CD8-positive, alpha-beta memory T cell (primary cell): ENCODE results near the gene BCO2. TPM values are rescaled to one million over a fixed set of nuclear protein-coding genes. Genes with fewer than 3 reads are reported as not detected.

Experiments
- CTCF ChIA-PET: fragments of 350-600 bp; sonication (Branson Sonifier 250); formaldehyde crosslinking; loops from one replicate; lab custom pipeline; 2021; ENCODE audit warnings: antibody characterized with exemption; lab: Charles Lee
- POLR2A ChIA-PET: fragments of 350-600 bp; sonication (Branson Sonifier 250); formaldehyde crosslinking; loops from one replicate; lab custom pipeline; 2021; ENCODE audit warnings: antibody characterized with exemption; lab: Charles Lee
- DNase-seq, 5 donors: peaks; one replicate each; pipeline versions ENCODE4 v3.0.0 to v3.0.0-alpha.2; 2020 to 2022; ENCODE audit warnings: mixed read lengths in 1 of 5
- H3K27ac ChIP-seq: one replicate; pipeline ENCODE4 v1.7.0; 2013; ENCODE audit warnings: low read depth, mild to moderate bottlenecking, low read length, moderate library complexity
- H3K27me3 ChIP-seq: 2 replicates; pipeline ENCODE4 v1.7.0; 2013; ENCODE audit warnings: low read length, mild to moderate bottlenecking; ENCODE audit not compliant: insufficient read depth, poor library complexity, severe bottlenecking
- H3K36me3 ChIP-seq: 2 replicates; pipeline ENCODE4 v1.7.0; 2013; ENCODE audit warnings: mild to moderate bottlenecking, low read length, moderate library complexity; ENCODE audit not compliant: insufficient read depth
- H3K4me1 ChIP-seq: 2 replicates; pipeline ENCODE4 v1.7.0; 2013; ENCODE audit warnings: mild to moderate bottlenecking, low read length, moderate library complexity; ENCODE audit not compliant: insufficient read depth
- H3K4me3 ChIP-seq: 2 replicates; pipeline ENCODE4 v1.7.0; 2013; ENCODE audit warnings: mild to moderate bottlenecking, low read length
- H3K9me3 ChIP-seq: 2 replicates; pipeline ENCODE4 v1.7.0; 2013; ENCODE audit warnings: mild to moderate bottlenecking, low read length
- H3K27ac Mint-ChIP-seq, 8 donors: one replicate each; pipeline ENCODE4 v1.8.0; 2020 to 2021; ENCODE audit warnings: mixed read lengths in 8 of 8, mild to moderate bottlenecking in 6 of 8, inconsistent platforms in 3 of 8, moderate library complexity in 3 of 8
- H3K27me3 Mint-ChIP-seq, 2 donors: one replicate each; pipeline ENCODE4 v1.8.0; 2020 to 2021; ENCODE audit warnings: mixed read lengths in 2 of 2, mild to moderate bottlenecking in 1 of 2, moderate library complexity in 1 of 2
- H3K36me3 Mint-ChIP-seq, 3 donors: one replicate each; pipeline ENCODE4 v1.8.0; 2020 to 2021; ENCODE audit warnings: mixed read lengths in 3 of 3, inconsistent platforms in 1 of 3, mild to moderate bottlenecking in 1 of 3
- H3K4me1 Mint-ChIP-seq, 3 donors: one replicate each; pipeline ENCODE4 v1.8.0; 2020 to 2021; ENCODE audit warnings: mixed read lengths in 3 of 3, inconsistent platforms in 1 of 3, mild to moderate bottlenecking in 1 of 3
- H3K4me3 Mint-ChIP-seq, 7 donors: one replicate each; pipeline ENCODE4 v1.8.0; 2020 to 2021; ENCODE audit warnings: mixed read lengths in 7 of 7, mild to moderate bottlenecking in 6 of 7, moderate library complexity in 4 of 7, inconsistent platforms in 2 of 7
- H3K9me3 Mint-ChIP-seq, 5 donors: one replicate each; pipeline ENCODE4 v1.8.0; 2020 to 2022; ENCODE audit warnings: mixed read lengths in 5 of 5, mild to moderate bottlenecking in 3 of 5, moderate library complexity in 2 of 5, inconsistent platforms in 1 of 5
- polyA plus RNA-seq: library from polyadenylated mRNA; unstranded; fragments of 300-500 nt; fragmentation: Illumina TruSeq; gene quantifications from one replicate; pipeline ENCODE4 v1.2.3, GENCODE V29; 2021
- total RNA-seq, 2 experiments: library from RNA; stranded (reverse); gene quantifications; one replicate each; pipeline ENCODE4 v1.2.3, GENCODE V29; 2021

The BCO2 gene
- total and polyA plus RNA-seq, 3 experiments from 2014 or later: 0.17 to 1.1 (median 0.84) TPM

DNA sequence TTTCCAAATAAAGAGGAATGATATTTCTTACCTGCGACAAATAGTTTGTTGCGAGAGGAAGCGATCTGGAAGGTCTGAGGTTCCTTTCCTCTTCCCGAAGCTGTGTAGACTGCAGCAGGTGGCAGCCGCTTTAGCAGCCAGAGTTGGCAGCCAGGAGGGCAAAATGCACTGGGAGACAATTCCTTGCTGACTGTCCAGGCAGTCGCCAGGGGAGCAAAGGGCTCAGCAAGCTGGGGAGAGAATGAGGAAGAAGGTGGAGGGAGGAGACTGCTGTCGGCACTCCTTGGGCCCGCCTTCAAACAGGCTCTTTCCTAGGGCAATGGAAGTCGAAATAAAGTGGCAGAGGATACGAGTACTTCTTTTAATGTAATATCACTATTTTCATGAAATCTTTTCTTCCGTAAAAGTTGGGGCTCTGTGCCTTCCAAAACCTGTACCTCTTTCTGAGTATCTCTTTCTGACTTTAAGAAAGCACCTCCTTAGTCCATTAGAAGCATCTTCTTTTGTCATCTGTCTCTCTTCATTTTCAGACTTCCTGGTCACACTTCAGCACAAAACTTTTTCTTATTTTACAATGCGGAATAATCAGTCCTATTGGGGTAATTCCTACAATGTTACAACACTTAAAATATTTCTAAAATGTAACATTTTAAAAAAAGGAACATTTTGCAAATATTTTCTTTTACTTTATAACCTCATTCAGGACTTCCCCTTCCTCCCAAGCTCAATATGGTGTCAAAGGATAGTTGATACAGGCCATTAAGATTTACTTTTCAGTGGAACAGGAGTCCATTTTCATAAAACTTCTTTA lies 11.2 kb upstream of the BCO2 start, which contains the start of gene IL18:
Gene IL18 (minus strand): TSS at position 220 of the 811 bp plus-strand sequence. CDS start 9,041 bp downstream, outside the sequence.
- Histone ChIP-seq H3K36me3 (no peaks in the 10 kb centered on the region), H3K4me3 (no peak within 1 kb of the TSS), H3K27ac (no peak within 1 kb of the TSS), H3K4me1 (no peaks in the 10 kb centered on the region), H3K27me3 (no peaks in the 10 kb centered on the region), H3K9me3 (no peaks in the 10 kb centered on the region)
- DNase-seq: no peak
- Mint-ChIP-seq H3K27me3 (peaks cover 4 to 24% of the 10 kb centered on the region in 2 donors), H3K27ac (no peak within 1 kb of the TSS), H3K4me1 (no peaks in the 10 kb centered on the region), H3K4me3 (no peak within 1 kb of the TSS), H3K9me3 (no peaks in the 10 kb centered on the region), H3K36me3 (peaks cover 0 to 4% (median 4%) of the 10 kb centered on the region in 3 donors)
- CTCF ChIA-PET: no interaction called here
- POLR2A ChIA-PET: no interaction called here

DNA sequence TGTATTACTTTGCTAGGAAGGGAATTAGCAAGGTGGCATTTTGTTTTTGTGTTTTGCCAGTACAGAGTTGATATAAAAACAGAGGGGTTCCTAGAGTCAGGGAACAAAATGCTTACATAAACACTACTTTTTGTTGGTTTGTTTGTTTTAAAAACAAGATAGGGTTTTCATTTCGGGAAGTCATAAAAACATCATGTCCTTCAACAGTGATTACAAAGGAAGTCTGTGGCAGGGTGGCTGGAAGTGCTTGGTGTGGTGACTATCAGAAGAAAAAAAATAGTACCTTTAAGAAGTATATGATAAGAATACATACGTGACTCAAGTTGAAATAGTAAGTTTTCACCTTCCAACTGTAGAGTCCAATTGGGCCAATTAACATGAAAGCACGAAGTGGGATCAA lies 10.3 kb upstream of the BCO2 start:
- no peaks in the 10 kb centered on the region for H3K9me3 Mint-ChIP-seq
- no peak for DNase-seq
- POLR2A ChIA-PET: no interaction called here

DNA sequence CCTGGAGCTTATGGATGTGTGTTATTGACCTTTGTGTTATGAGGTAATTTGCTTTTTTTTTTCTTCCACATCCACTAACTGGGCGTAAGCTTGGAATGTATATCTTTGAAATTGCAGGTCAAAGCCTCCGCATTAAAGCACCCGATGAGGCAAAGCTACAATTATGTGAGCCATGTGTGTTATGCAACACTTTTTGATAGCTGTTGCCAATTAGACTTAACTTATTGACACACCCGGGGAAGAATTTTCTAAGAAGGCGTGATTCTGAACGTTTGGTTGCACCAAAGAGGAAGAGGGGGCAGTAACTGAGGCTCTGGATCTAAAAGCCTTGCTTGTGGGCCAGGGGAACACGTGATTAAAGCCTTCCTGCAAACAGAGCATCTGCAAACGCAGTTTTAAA lies 8.8 kb upstream of the BCO2 start:
- H3K4me3 ChIP-seq: no peak overlapping the region
- no peaks in the 10 kb centered on the region for H3K27me3 ChIP-seq
- POLR2A ChIA-PET: no interaction called here
- Mint-ChIP-seq H3K27me3 (peaks cover 4 to 24% of the 10 kb centered on the region in 2 donors), H3K4me3 (no peak overlapping the region), H3K9me3 (no peaks in the 10 kb centered on the region), H3K4me1 (no peaks in the 10 kb centered on the region), H3K27ac (no peak overlapping the region), H3K36me3 (peaks cover 0 to 4% (median 2%) of the 10 kb centered on the region in 3 donors)
- no peak for DNase-seq
- no peaks in the 10 kb centered on the region for H3K9me3 ChIP-seq
- CTCF ChIA-PET: no interaction called here
- H3K4me1 ChIP-seq: no peaks in the 10 kb centered on the region
- H3K36me3 ChIP-seq: no peaks in the 10 kb centered on the region
- H3K27ac ChIP-seq: no peak overlapping the region

More for the DNA sequence above, 10.3 kb upstream of the BCO2 start:
- H3K27ac Mint-ChIP-seq: no peak overlapping the region
- no peaks in the 10 kb centered on the region for H3K4me1 ChIP-seq
- no peaks in the 10 kb centered on the region for H3K36me3 ChIP-seq
- CTCF ChIA-PET: no interaction called here
- no peak overlapping the region for H3K4me3 Mint-ChIP-seq
- no peak overlapping the region for H3K4me3 ChIP-seq
- H3K9me3 ChIP-seq: no peaks in the 10 kb centered on the region
- H3K27me3 ChIP-seq: no peaks in the 10 kb centered on the region
- no peak overlapping the region for H3K27ac ChIP-seq
- peaks cover 4 to 24% of the 10 kb centered on the region in 2 donors for H3K27me3 Mint-ChIP-seq
- H3K36me3 Mint-ChIP-seq: peaks cover 0 to 4% (median 4%) of the 10 kb centered on the region in 3 donors
- no peaks in the 10 kb centered on the region for H3K4me1 Mint-ChIP-seq

DNA sequence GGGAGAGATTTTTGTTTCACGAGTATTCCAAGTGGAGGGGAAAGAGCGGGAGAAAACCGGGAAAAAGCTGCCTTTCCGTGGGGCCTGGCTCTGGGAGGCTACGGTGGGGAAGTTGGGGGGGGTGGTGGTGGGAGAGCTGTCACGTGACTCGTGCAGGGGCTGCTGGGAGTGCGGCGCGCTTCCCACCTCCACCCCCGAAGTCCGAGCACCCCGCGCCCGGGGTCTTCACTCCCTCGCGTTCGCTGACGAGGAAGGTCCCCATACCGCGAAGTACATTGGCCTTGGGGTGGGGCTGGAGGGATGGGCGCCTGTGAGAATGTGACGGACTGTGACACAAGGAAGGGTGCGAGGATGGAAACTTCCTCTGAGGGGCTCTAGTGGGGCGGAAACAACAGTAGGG lies 8.2 kb upstream of the BCO2 start, which contains the start of gene TEX12:
Gene TEX12 (plus strand): TSS at position 228 of the 400 bp plus-strand sequence. CDS start 1,897 bp downstream, outside the sequence.
- Histone ChIP-seq H3K4me3 (no peak within 1 kb of the TSS), H3K9me3 (no peaks in the 10 kb centered on the region), H3K27me3 (no peaks in the 10 kb centered on the region), H3K36me3 (no peaks in the 10 kb centered on the region), H3K27ac (no peak within 1 kb of the TSS), H3K4me1 (no peaks in the 10 kb centered on the region)
- H3K9me3 Mint-ChIP-seq: no peaks in the 10 kb centered on the region
- no peaks in the 10 kb centered on the region for H3K4me1 Mint-ChIP-seq
- CTCF ChIA-PET: no interaction called here
- H3K4me3 Mint-ChIP-seq: no peak within 1 kb of the TSS
- POLR2A ChIA-PET: no interaction called here
- peaks cover 0 to under 1% (median 0%) of the 10 kb centered on the region in 3 donors for H3K36me3 Mint-ChIP-seq
- H3K27me3 Mint-ChIP-seq: peaks cover 4 to 24% of the 10 kb centered on the region in 2 donors
- peak within 1 kb of the TSS in 1 of 8 donors; percentile 68 for H3K27ac Mint-ChIP-seq
- DNase-seq: no peak

DNA sequence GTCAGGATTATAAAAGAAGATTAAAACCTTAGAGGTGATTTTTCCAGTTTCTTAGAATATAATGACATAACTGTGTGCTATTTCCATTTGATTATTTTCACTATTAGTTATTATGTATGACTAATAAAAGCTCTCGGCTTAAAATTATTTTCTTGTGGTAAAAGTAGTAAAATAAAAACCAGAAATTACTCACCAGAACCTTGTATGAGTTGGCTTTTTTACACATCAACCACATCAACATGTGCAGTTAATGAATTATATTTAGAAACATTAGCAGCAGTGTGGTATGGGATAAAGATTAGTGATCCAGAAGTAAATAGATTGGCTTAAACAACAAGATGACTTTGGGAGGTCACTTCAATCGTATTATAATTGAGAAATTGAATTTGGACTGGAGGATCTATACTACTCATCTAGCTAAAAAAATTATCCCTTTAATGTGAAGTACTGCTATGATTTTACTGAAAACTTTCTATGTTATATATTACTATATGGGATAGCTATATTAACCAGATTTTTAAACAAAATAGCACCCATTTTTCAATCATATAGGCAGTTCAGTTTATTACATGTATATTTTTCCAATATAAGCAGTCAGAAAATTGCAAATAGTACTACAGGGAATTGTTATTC lies 2.8 kb upstream of the BCO2 start:
- Histone ChIP-seq H3K4me3 (no peak overlapping the region), H3K4me1 (no peaks in the 10 kb centered on the region), H3K36me3 (no peaks in the 10 kb centered on the region), H3K9me3 (no peaks in the 10 kb centered on the region), H3K27ac (no peak overlapping the region), H3K27me3 (no peaks in the 10 kb centered on the region)
- no peak for DNase-seq
- no peaks in the 10 kb centered on the region for H3K9me3 Mint-ChIP-seq
- ChIA-PET POLR2A (no interaction called here), CTCF (no interaction called here)
- no peaks in the 10 kb centered on the region for H3K36me3 Mint-ChIP-seq
- H3K4me3 Mint-ChIP-seq: no peak overlapping the region
- peaks cover 8 to 14% (median 11%) of the 10 kb centered on the region in 3 donors for H3K4me1 Mint-ChIP-seq
- H3K27ac Mint-ChIP-seq: no peak overlapping the region
- H3K27me3 Mint-ChIP-seq: peaks cover 4 to 15% of the 10 kb centered on the region in 2 donors

DNA sequence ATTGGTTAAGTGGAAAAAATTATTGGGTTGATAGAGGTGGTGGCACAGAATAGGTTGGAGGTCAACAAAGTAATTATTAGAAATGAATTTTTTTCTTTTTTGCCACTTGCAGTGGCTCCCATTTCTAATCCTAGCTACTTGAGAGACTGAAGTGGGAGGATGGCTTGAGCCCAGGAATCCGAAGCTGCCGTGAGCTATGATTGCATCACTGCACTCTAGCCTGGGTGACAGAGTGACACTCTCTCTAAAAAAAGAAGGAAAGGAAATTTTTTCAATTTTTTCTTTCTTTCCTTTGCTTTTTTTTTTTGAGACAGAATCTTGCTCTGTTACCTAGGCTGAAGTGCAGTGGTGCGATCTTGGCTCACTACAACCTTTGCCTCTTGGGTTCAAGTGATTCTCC lies 2.2 kb upstream of the BCO2 start:
- Histone ChIP-seq H3K27me3 (no peaks in the 10 kb centered on the region), H3K27ac (no peak overlapping the region), H3K9me3 (no peaks in the 10 kb centered on the region), H3K4me3 (no peak overlapping the region), H3K4me1 (no peaks in the 10 kb centered on the region), H3K36me3 (no peaks in the 10 kb centered on the region)
- Mint-ChIP-seq H3K36me3 (no peaks in the 10 kb centered on the region), H3K9me3 (no peaks in the 10 kb centered on the region), H3K27ac (no peak overlapping the region), H3K4me1 (peaks cover 8 to 14% (median 11%) of the 10 kb centered on the region in 3 donors), H3K27me3 (peaks cover 4 to 14% of the 10 kb centered on the region in 2 donors), H3K4me3 (no peak overlapping the region)
- POLR2A ChIA-PET: no interaction called here
- CTCF ChIA-PET: no interaction called here
- DNase-seq: no peak

DNA sequence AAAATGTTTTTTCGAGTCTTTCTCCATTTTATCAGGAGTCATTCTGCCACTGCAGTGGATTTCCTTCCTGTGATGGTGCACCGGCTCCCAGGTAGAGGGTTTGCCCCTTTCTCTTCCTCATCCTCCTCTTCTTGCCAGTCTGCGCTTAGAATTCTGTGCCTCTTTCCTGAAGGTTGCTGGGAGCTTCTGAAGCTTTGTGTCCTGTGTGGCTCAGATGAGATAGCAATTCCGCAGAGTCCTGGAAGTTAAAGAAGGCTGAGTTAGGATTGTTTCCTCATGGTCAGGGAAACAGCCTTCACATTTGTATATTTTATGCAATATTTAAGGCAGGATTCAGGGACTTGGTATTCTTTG lies 264 bp downstream of the BCO2 start:
- no peaks in the 10 kb centered on the region for H3K9me3 ChIP-seq
- H3K4me3 Mint-ChIP-seq: peak overlapping the region in 6 of 7 donors; percentile 50 to 73 (median 64)
- H3K27me3 Mint-ChIP-seq: peaks cover 4 to 25% of the 10 kb centered on the region in 2 donors
- no peaks in the 10 kb centered on the region for H3K9me3 Mint-ChIP-seq
- H3K36me3 ChIP-seq: no peaks in the 10 kb centered on the region
- peaks cover 11 to 14% (median 11%) of the 10 kb centered on the region in 3 donors for H3K4me1 Mint-ChIP-seq
- DNase-seq: no peak
- no peak overlapping the region for H3K4me3 ChIP-seq
- POLR2A ChIA-PET: no interaction called here
- H3K36me3 Mint-ChIP-seq: peaks cover 0 to 6% (median 0%) of the 10 kb centered on the region in 3 donors
- no peaks in the 10 kb centered on the region for H3K4me1 ChIP-seq
- H3K27ac Mint-ChIP-seq: peak overlapping the region in 3 of 8 donors; percentile 29 to 82 (median 58)
- H3K27ac ChIP-seq: no peak overlapping the region
- CTCF ChIA-PET: no interaction called here
- H3K27me3 ChIP-seq: no peaks in the 10 kb centered on the region

DNA sequence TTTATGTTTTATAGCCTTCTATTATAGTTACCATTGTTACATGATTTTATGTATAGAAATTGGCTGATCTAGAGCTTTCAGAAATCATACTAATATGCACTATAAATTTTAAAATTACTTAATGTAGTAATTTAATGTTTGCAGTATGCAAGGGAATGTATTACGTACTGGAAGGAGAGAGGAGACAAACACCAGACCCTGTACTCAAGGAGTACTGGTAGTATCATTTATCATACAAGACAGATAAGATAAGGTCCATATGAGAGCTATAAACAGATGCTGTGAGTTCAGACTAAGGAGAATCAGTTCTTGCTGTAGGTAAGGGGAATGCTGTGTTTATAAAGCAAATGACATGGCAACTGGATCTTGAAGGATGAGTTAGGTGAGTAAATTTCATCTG lies 765 bp downstream of the BCO2 start:
- H3K4me1 Mint-ChIP-seq: peaks cover 11 to 14% (median 11%) of the 10 kb centered on the region in 3 donors
- POLR2A ChIA-PET: no interaction called here
- H3K9me3 ChIP-seq: no peaks in the 10 kb centered on the region

More for the DNA sequence above, 765 bp downstream of the BCO2 start:
- Mint-ChIP-seq H3K9me3 (peaks cover 0 to 2% (median 0%) of the 10 kb centered on the region in 5 donors), H3K27me3 (peaks cover 4 to 29% of the 10 kb centered on the region in 2 donors), H3K4me3 (no peak overlapping the region), H3K36me3 (peaks cover 0 to 10% (median 2%) of the 10 kb centered on the region in 3 donors), H3K27ac (no peak overlapping the region)
- CTCF ChIA-PET: no interaction called here
- Histone ChIP-seq H3K4me3 (no peak overlapping the region), H3K36me3 (no peaks in the 10 kb centered on the region), H3K4me1 (no peaks in the 10 kb centered on the region), H3K27ac (no peak overlapping the region), H3K27me3 (no peaks in the 10 kb centered on the region)
- no peak for DNase-seq
